ENCODE measurements around the gene KRTDAP.

Gene KRTDAP

GRCh38 chr19:35490364-35490763 is at the start of gene KRTDAP:
Gene KRTDAP (minus strand): TSS chr19:35490464. CDS start chr19:35490442, 22 bp downstream.
- DNase-seq = no peak

- no peak for DNase-seq
Measured at GRCh38 chr19:35539850-35540249, 49.6 kb upstream of the KRTDAP start.

- no peak for DNase-seq
Measured at GRCh38 chr19:35539314-35539713, 49.0 kb upstream of the KRTDAP start.

- no peak for DNase-seq
Measured at GRCh38 chr19:35534803-35535480, 44.7 kb upstream of the KRTDAP start.

GRCh38 chr19:35533822-35534392 is 43.6 kb upstream of the KRTDAP start:
- DNase-seq = peak; percentile 59

- no peak for DNase-seq
Measured at GRCh38 chr19:35533201-35533821, 43.0 kb upstream of the KRTDAP start, which contains the start of gene GAPDHS. Gene GAPDHS (plus strand): TSS chr19:35533456. CDS start chr19:35533528, 72 bp downstream.

GRCh38 chr19:35531291-35531690 is 41.0 kb upstream of the KRTDAP start:
- DNase-seq = no peak

GRCh38 chr19:35529241-35530218 is 39.3 kb upstream of the KRTDAP start:
- no peak for DNase-seq

- DNase-seq = no peak
Measured at GRCh38 chr19:35528218-35529038, 38.2 kb upstream of the KRTDAP start, which contains the start of gene SBSN. Gene SBSN (minus strand): TSS chr19:35528311. CDS start chr19:35528281, 30 bp downstream.

GRCh38 chr19:35525873-35526272 is 35.6 kb upstream of the KRTDAP start:
- no peak for DNase-seq

- no peak for DNase-seq
Measured at GRCh38 chr19:35524181-35524837, 34.0 kb upstream of the KRTDAP start.

GRCh38 chr19:35522745-35523327 is 32.6 kb upstream of the KRTDAP start:
- DNase-seq = no peak

GRCh38 chr19:35521124-35521743 is 31.0 kb upstream of the KRTDAP start:
- no peak for DNase-seq

- no peak for DNase-seq
Measured at GRCh38 chr19:35519291-35519690, 29.0 kb upstream of the KRTDAP start.

- no peak for DNase-seq
Measured at GRCh38 chr19:35518313-35518712, 28.0 kb upstream of the KRTDAP start.

GRCh38 chr19:35517342-35517741 is 27.1 kb upstream of the KRTDAP start:
- no peak for DNase-seq

- DNase-seq = no peak
Measured at GRCh38 chr19:35516310-35516709, 26.0 kb upstream of the KRTDAP start.

- no peak for DNase-seq
Measured at GRCh38 chr19:35514282-35514809, 24.1 kb upstream of the KRTDAP start.

- DNase-seq = no peak
Measured at GRCh38 chr19:35513628-35514281, 23.5 kb upstream of the KRTDAP start, which contains the start of gene DMKN. Gene DMKN (minus strand): TSS chr19:35513649. CDS start chr19:35513475, 174 bp downstream.
